NCI-H345 (cell line): ENCODE results near the gene RPN2.
A peak's percentile ranks its signal among the peaks of the same experiment; 100 is the strongest.
"Not testable (repeated sequence)": the region's sequence is repeated elsewhere in the genome, so short reads cannot be mapped to it uniquely, and the experiment has no call there.

Source experiments
- DNase-seq: peaks from one replicate; lab custom pipeline; 2025; lab: John Stamatoyannopoulos, UW

RPN2 gene

DNA sequence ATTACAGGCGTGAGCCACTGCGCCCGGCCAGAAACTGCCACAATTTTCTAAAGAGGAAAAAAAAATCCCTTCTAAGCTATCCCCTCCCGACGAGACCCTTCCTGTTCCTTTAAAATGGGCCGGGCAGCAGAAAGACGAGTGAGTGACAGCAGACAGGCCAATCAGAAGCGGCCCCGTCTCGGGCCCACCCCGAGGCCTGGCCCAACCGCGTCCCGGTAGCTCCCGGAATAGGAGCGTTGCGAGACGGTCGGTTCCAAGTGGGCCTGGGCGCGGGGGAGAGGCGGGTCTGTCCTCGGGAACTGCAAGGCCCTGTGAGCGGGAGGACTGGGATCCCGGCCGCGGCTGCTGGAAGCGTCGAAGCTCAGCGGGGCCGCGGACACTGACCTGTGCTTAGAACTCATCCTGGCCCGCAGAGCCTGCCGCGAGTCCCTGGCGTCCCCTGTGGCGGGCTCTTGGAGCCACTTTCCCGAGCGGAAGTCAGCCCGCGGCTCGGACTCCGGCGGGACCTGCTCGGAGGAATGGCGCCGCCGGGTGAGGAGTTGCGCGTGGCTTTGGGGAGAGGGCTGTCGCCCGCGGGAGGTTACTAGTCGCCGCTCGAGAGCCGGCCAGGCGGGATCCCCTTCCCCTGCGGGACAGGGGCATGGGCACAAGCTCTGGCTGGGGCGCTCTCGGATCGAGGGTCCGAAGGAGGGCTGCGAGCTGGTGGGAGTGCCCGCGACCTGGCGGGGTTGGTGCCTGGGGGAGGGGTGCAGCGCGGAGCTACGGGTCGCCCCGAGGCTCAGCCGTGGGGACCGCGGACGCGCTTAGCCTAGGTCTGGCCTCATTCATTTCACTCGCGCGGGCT is at the start of gene RPN2, which contains the start of gene MROH8:
TSS of gene RPN2 (plus strand) at position 492 of the 844 bp plus-strand sequence. CDS start at position 519, 27 bp downstream.
TSS of gene MROH8 (minus strand) at position 710 of the 844 bp plus-strand sequence.
- peak; percentile 99 for DNase-seq

DNA sequence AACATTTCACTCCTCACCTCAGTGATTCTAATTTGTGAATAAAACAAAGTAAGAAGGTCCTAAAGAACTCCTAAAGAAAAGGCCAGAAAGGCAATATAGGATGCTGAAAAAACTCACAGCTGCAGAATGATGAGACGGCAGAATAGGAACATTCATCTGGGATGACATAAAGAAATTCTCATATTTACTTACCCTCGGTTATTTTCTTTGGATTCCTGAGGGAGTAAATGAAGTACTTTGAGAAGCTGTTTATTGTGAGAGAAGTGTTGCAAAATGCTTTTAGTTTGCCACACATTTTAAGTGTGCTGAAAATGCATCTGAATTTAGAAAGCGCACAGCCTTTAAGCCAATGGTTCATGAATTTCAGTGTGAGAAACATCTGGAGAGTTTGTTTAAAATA is 47.6 kb upstream of the RPN2 start:
- no peak for DNase-seq

DNA sequence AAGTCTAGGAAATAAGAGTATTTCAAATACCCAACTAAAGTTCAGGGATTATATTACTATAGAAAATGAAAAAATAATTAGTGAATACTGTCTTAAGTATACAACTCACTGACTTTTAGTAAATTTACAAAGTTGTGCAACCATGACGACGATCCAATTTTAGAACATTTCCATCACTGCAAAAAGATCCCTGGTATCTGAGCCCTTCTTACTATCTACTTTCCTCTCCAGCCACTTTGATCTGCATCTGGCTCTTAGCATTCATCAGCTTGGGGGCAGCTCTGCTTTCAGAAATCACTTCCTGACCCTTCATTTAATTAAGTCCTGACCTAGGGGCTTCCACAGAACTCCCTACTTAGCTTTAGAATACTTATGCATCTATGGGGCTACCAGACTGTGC is 45.2 kb upstream of the RPN2 start:
- no peak for DNase-seq

DNA sequence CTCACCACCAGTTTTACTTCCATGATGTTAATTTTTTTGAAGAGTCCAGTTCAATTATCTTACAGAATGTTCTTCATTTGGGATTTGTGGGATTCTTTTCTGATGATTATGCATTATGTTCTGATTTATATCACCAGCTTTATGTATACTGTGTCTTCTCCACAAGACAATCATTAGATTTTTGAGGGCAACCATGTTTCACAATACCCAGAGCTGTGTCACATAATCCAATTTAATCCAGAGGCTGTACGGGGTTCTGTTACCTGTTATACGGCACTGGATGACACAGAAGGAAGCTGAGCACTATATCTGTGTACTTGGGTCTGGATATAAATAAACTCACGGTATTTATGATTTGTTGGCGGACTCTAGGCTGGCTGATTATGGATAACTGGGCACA is 41.6 kb upstream of the RPN2 start:
- no peak for DNase-seq

DNA sequence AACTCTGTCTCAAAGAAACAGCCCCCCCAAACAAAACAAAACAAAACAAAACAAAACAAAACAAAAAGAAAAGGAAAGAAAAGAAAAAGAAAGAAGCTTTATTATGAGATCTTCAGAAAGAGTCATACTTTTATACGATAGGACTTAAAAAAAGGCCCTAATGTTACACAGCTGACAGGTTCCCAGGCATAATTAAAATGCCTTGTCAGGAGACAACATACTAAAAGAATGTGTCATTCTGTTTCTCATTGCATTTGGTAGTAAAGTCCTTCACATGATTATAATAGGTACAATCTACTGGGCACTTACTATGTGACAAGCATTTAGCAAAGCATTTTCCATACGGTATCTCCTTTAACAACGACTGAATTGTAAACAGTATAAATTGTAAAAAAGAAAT is 36.4 kb upstream of the RPN2 start:
- DNase-seq, result no peak

DNA sequence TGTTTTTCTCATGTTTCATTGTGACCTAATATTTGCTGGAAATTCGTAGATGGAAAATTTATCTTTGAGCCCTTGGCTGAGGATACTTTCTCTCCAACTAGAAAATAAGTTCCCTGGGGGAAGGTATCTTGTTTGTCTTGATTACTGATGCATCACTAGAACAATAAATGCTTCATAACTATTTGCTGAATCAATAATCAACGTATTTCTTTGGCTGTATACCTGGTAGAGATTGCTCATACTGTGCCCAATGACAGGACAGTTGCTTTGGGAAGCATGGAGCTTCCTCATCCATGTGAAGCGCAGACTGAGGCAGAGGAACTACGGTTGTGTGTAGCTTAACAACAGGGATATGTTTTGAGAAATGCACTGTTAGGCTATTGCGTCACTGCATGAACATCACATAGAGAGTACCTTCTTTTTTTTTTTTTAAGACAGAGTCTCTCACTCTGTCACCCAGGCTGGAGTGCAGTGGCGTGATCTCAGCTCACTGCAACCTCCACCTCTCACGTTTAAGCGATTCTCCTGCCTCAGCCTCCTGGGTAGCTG is 34.2 kb upstream of the RPN2 start:
- no peak for DNase-seq

DNA sequence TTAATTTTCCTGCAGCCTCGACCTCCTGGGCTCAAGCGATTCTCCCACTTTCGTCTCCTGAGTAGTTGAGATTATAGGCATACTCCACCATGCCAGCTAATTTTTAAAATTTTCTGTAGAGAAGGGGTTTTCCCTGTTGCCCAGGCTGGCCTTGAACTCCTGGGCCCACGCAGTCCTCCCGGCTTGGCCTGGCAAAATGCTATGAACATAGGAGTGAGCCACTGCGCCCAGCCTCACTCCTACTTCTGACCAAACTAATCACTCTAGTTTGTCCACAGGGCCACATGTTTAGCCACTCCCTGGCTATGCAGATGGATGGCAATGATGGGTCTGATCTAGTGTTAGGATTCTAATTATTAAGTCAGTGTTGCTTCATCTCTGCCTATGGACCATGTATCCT is 31.9 kb upstream of the RPN2 start:
- DNase-seq, result no peak

DNA sequence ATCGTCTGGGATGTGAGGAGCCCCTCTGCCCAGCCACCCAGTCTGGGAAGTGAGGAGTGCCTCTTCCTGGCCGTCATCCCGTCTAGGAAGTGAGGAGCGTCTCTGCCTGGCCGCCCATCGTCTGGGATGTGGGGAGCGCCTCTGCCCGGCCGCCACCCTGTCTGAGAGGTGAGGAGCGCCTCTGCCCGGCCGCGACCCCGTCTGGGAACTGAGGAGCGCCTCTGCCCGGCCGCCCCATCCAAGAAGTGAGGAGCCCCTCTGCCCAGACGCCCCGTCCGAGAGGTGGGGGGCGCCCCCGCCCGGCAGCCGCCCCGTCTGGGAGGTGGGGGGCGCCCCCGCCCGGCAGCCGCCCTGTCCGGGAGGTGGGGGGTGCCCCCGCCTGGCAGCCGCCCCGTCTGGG is 28.3 kb upstream of the RPN2 start:
- not testable (repeated sequence) for DNase-seq

DNA sequence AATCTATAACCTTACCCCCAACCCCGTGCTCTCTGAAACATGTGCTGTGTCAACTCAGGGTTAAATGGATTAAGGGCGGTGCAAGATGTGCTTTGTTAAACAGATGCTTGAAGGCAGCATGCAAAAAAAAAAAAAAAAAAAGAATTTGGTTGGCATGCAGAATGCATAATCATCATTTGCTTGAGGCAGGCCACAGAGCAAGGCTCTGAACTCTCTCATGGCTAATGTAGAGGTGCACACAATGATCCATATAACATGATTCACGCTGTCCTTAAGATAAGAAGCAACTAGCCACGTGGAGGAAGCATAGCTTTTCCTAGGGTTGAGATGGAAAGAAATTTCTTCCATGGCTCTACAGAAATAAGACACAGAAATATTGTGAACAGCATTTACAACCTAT is 27.6 kb upstream of the RPN2 start:
- no peak for DNase-seq

DNA sequence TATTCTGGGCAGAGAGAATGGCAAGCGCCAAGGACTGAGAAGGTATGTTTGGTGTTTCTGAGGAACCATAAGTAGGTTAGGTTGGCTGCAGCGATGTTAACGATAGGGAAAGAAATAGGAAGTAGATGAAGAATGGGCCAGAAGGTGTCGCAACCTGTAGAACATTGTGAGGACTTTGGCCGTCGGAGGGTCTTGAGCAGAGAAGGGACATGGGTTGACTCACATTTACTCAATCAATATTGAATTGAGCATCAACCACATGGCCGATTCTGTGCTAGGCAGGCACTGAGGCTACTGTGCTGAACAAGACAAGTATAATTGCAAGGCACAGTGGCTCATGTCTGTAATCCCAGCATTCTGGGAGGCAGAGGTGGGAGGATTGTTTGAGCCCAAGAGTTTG is 26.8 kb upstream of the RPN2 start:
- no peak for DNase-seq

DNA sequence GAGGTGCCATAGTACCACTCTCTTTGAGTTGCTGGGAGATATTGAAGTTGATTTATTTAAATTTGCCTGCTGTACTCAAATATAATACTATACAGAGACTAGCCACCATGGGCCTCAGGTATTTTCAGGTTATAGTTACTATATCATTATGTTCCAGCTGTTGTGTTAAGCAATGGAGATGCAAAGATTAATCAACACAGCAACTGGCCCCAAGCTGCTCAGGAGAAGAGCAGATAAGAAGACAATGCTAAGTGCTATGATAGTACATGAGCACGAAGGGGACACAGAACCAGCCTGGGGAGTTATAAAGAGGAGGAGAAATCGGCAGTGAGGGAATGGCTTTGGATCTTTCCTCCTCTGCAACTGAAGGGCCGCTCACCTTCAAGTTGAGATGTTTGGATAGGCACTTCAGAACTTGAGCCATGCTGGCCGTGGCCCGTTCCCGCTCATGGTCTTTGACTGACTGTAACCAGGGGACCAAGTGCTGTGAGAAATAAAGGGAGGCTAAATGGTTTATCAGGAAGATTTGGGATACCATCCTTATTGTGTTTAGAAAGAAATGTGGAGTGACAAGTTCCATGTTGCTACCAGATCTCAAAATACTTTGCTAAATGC is 24.3 kb upstream of the RPN2 start:
- no peak for DNase-seq

DNA sequence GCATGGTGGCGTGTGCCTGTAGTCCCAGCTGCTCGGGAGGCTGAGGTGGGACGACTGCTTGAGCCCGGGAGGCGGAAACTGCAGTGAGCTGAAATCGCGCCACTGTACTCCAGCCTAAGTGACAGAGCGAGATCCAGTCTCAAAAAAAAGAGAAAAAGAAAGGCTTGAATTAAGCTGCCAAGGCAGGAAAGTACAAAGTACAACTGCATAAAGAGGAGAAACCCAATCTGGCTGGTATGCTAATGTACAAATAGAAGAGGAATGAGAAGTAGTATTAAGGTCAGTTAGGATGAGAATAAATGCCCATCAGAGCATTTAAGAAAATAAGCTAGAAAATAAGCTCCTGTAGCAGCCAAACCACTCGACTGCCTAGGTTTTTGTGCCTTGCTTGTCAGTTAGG is 23.1 kb upstream of the RPN2 start:
- DNase-seq, result no peak

DNA sequence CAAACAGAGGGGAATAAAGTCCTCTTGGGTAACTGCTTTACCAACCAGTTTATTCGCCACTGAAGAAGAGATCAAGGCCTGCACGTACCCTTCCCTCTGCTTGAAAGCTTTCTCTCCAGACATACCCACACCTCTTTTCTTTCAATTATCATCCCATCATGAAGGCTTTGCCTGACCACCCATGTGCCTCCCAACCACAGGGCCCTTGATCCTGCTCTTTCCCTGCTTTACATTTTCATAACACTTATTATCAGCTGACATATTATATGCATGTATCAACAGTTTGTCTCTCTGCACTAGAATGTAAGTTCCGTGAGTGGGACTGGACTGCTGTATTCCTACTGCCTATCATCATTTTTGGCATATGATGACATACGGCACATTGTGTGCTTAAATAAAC is 20.9 kb upstream of the RPN2 start:
- no peak for DNase-seq

DNA sequence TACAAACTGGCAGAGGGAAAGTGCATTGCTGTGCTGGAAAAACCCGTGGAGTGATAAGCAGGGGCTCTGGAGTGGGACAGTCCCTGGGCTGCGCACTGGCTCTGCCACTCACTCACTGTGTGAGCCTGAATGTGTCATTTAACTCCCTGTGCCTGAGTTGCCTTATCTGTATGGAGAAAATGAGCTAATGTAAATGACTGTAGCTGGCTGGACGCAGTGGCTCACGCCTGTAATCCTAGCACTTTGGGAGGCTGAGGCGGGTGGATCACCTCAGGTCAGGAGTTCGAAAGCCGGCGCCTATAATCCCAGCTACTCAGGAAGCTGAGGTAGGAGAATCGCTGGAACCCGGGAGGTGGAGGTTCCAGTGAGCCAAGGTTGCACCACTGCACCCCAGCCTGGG is 18.4 kb upstream of the RPN2 start:
- no peak for DNase-seq

DNA sequence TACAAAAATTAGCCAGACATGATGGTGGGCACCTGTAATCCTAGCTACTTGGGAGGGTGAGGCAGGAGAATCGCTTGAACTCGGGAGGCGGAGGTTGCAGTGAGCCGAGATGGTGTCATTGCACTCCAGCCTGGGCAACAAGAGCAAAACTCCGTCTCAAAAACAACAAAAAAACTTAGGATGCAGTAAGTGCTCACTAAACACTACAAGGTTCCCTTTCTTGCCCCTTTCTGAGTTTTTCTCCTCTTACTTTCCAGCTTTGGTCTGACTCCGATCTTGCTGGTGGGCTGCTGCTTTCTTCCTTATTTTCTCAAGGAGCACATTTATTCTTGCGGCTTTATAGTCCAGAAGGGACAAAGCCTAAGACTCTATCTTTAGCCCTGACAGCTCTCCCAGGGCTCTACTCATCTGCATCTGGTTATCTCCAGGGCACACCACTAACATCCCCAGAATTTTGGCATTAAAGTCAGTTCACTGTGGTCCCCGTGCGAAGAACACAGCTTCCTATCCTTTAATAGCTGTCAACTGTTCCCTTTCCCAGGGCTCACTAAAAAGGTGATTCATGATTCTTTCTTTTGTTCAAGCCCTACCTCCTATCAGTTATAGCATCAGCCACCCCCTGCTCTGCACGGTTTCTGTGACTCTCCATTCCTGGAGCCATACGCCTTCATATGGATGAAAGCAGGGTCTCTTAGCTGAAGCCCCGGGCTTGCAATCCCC is 17.1 kb upstream of the RPN2 start:
- no peak for DNase-seq

DNA sequence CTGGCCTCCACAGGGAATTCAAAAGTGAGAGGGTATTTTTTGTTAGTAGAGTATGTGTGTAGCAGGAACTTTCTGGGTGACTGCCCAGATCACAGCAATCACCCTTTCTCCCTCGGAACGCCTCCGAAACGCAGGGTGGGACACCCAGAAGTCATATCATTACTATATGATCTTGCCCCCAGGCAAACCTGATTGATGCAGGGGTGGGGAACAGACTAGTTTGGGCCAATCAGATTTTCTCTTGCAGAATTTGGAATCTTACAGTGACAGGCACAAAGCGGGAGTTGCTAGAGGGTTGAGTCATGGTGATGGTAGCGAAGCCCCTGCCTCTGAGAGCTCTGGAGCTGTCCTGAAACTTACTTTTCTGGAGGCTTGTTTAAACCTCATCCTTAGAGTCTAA is 16.5 kb upstream of the RPN2 start:
- no peak for DNase-seq

DNA sequence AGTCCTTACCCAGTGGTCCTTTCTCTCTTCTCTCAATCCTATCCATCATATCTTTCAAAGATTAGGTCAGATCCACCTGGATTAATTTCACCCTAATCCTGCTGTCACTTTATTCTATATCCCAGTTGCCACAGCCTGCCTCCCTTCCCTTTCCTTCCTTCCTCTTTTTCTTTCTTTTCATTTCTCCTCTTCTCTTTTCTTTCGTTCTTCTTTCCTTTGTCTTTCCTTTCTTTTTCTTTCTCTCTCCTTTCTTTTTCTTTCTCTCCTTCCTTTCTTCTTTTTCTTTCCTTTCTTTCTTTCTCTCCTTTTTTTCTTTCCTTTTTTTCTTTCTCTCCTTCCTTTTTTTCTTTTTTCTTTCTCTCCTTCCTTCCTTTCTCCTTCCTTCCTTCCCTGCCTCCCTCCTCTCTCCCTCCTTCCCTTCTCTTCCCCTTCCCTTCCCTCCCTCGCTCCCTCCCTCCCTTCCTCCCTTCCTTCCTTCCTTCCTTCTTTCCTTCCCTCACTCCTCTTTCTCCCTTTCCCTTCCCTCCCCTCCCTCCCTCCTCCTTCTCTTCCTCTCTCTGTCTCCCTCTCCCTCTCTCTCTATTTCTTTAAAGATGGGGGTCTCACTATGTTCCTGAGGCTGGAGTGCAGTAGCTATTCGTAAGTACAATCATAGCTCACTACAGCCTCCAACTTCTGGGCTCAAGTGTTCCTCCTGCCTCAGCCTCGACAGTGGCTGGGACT is 15.1 kb upstream of the RPN2 start:
- no peak for DNase-seq

DNA sequence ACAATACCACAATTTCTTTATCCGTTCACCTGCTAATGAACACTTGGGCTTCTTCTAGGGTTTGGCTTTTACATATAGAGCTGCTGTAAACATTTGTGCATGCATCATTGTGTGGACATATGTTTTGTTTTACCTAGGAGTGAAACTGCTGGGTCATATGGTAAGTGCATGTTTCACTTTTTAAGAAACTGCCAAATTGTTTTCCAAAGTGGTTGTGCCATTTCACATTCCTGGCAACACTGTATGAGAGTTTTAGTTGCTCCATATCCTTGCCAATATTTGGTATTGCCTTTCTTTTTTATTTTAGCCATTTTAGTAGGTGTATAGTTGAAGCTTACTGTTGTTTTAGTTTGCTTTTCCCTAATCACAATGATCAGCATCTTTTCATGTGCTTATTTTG is 14.1 kb upstream of the RPN2 start:
- DNase-seq, result no peak

DNA sequence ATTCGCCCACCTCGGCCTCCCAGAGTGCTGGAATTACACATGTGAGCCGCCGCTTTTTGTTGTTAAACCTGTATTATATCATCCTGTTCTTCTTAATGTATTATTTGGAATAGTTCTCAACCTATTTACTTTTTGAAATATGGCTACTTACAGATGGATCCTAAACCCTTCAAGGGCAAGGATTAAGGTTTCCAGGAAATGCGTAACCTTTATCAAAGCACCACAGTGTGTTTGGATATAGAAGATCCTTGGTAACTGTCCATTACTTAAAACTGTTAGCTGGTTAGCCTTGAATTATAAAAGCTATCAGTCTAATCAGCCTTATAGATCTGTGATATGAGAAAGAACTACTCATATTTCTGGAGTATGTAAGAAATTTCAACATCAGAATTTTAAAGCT is 12.3 kb upstream of the RPN2 start:
- no peak for DNase-seq

DNA sequence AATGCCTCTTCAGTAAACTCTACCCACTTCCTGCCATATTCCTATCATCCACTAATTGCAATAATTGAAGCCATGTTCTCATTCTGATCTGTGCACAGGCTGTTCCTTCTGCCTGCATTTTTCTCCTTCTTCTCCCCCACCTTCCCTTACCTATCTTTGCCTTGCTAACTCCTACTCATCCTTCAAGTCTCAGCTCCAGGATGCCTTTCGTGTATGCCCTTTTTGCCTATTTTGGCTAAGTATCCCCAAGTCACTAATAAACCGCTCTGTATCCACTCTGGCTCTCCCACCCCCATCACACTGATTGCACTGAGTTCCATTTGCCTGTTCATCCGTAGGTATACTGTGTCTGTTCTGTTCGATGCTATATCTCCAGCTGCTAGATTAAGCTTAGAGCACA is 6.3 kb upstream of the RPN2 start:
- no peak for DNase-seq

DNA sequence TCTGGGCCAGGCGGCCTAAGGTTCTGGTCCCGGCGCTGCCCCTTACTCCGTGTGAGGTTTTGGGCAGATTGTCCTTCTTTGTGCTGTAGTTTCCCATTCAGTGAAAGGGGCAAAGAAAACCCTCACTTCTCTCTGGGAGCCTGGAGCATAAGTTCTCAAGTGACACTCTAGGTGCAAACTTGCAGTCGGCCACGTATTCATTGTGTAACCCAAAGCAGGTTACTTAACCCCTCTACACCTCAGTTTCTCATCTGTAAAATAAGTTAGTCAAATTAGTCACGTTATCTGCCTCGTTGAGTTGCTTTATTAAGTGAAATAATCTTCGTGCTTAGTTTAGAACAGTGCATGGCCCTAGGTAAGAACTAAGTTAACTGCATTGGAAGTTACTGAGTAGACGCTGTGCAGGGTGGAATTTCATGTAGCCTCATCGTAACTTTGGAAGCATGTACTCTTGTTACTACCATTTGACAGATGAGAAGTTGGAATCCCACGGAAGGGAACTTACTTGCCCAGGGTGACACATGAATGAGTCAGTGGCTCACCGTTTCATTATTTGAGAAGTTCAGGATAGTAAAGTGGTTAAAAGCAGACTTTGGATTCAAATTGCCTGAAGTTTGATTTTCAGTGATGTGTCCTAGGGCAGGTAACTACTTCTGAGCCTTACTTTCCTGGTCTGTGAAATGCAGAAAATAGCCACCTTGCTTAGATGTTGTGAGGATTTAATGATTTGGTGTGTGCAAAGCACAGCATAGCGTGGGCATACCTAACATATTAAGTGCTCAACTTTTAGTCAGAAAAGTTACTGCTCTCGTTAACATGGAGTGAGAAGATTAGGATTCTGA is 774 bp downstream of the RPN2 start:
- DNase-seq, result no peak
